PC-9 (cell line): ENCODE measurements around the gene KIF6. TPM values are rescaled to one million over a fixed set of nuclear protein-coding genes. Genes with fewer than 3 reads are reported as not detected.

Experiments used
- BruUV-seq: library from RNA; stranded (reverse); fragments of 400-500 nt; replicated peaks from 2 replicates; lab custom pipeline; 2021; lab: Mats Ljungman, UMichigan
- CTCF ChIA-PET: fragments of 300-600 bp; sonication (Branson Sonifier 250); formaldehyde crosslinking; loops from one replicate; lab custom pipeline; 2022; ENCODE audit warnings: antibody characterized with exemption; lab: Charles Lee
- POLR2A ChIA-PET: fragments of 300-600 bp; sonication (Branson Sonifier 250); formaldehyde crosslinking; loops from one replicate; lab custom pipeline; 2022; ENCODE audit warnings: antibody characterized with exemption; ENCODE audit not compliant: unreplicated experiment; lab: Charles Lee
- DNase-seq, 2 experiments: peaks; one replicate each; pipeline versions ENCODE4 v3.0.0 to v3.0.0-alpha.2; 2015 to 2022; ENCODE audit warnings: mixed read lengths in 1 of 2
- H2AFZ ChIP-seq: fragments of 200-600 bp; sonication (generic); 2 replicates; pipeline ENCODE4 v1.8.1; 2017; ENCODE audit warnings: antibody characterized with exemption
- H3F3A ChIP-seq: fragments of 200-600 bp; sonication (generic); 2 replicates; pipeline ENCODE4 v1.8.1; 2017; ENCODE audit warnings: antibody characterized with exemption, mild to moderate bottlenecking, low read depth; ENCODE audit not compliant: insufficient read depth
- H3K27ac ChIP-seq: fragments of 200-600 bp; sonication (generic); 2 replicates; pipeline ENCODE4 v1.6.1; 2016; ENCODE audit warnings: mixed run types
- H3K27me3 ChIP-seq: fragments of 200-600 bp; sonication (generic); 2 replicates; pipeline ENCODE4 v1.6.1; 2016; ENCODE audit warnings: low read depth, mixed run types; ENCODE audit not compliant: insufficient read depth
- H3K36me3 ChIP-seq: fragments of 200-600 bp; sonication (generic); 2 replicates; pipeline ENCODE4 v1.6.1; 2016; ENCODE audit warnings: low read depth, mixed run types
- H3K4me1 ChIP-seq: fragments of 200-600 bp; sonication (generic); replicated peaks from 2 replicates; pipeline ENCODE4 v1.6.1; 2016; ENCODE audit warnings: mixed run types; ENCODE audit not compliant: insufficient read depth
- H3K4me2 ChIP-seq: fragments of 200-600 bp; sonication (generic); 2 replicates; pipeline ENCODE4 v1.6.1; 2017; ENCODE audit warnings: mixed run types
- H3K4me3 ChIP-seq: fragments of 200-600 bp; sonication (generic); 2 replicates; pipeline ENCODE4 v1.6.1; 2016; ENCODE audit warnings: mixed run types
- H3K79me2 ChIP-seq: fragments of 200-600 bp; sonication (generic); 2 replicates; pipeline ENCODE4 v1.6.1; 2017; ENCODE audit warnings: low read depth, mixed run types
- H3K9me2 ChIP-seq: fragments of 200-600 bp; sonication (generic); 2 replicates; pipeline ENCODE4 v1.8.1; 2017; ENCODE audit warnings: mild to moderate bottlenecking; ENCODE audit not compliant: insufficient read depth
- H3K9me3 ChIP-seq: fragments of 200-600 bp; sonication (generic); 2 replicates; pipeline ENCODE4 v1.8.1; 2016; ENCODE audit warnings: low read depth; ENCODE audit not compliant: insufficient read depth
- H4K20me1 ChIP-seq: fragments of 200-600 bp; sonication (generic); 2 replicates; pipeline ENCODE4 v1.8.1; 2017; ENCODE audit not compliant: insufficient read depth
- EZH2 ChIP-seq: fragments of 200-600 bp; sonication (generic); IDR thresholded peaks from 2 replicates; pipeline ENCODE4 v1.8.0; 2017; ENCODE audit warnings: antibody characterized with exemption, low read depth
- intact Hi-C: fragments of 100-400 bp; cut with micrococcal nuclease; formaldehyde crosslinking; loops from one replicate; pipeline ENCODE4 v1.10.0; 2022; ENCODE audit not compliant: unreplicated experiment
- total RNA-seq: library from RNA; stranded (reverse); gene quantifications from 2 replicates; pipeline ENCODE4 v1.2.3, GENCODE V29; 2021
- TF ChIP-seq, protein P1 (sequence below): fragments of 200-600 bp; sonication (generic); conservative IDR thresholded peaks from 2 replicates; pipeline ENCODE4 v1.6.1; 2017; ENCODE audit warnings: mixed run types, antibody characterized with exemption, mild to moderate bottlenecking, moderate library complexity

Gene KIF6
- total RNA-seq, 1 experiment from 2014 or later: not detected

DNA sequence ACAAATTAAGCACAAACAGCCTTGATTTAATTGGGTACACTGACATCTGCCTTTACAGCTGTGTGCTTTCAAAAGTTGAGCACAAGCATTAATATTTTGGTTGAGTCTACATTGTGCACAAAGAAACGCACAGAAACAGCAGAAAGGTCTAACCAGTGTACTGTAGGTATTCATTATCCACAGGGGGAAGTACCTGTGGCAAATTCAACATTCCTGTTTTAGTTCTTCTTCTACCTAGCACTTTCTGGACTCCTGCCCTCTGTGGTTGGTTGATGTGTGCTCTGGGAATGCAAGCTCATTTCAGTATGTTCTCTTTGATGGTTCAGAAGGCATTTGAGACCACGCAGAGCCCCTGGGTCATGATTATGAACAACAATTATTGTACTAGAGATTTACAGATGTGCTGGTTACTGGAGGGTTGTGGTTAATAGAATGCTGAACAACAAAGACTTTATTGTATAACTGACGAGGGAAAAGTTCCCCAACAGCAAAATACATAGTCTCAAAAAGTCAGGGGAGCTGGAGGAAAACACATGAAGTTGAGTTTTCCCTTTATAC is 40.4 kb upstream of the KIF6 start:
- TF ChIP-seq, protein P1, sequence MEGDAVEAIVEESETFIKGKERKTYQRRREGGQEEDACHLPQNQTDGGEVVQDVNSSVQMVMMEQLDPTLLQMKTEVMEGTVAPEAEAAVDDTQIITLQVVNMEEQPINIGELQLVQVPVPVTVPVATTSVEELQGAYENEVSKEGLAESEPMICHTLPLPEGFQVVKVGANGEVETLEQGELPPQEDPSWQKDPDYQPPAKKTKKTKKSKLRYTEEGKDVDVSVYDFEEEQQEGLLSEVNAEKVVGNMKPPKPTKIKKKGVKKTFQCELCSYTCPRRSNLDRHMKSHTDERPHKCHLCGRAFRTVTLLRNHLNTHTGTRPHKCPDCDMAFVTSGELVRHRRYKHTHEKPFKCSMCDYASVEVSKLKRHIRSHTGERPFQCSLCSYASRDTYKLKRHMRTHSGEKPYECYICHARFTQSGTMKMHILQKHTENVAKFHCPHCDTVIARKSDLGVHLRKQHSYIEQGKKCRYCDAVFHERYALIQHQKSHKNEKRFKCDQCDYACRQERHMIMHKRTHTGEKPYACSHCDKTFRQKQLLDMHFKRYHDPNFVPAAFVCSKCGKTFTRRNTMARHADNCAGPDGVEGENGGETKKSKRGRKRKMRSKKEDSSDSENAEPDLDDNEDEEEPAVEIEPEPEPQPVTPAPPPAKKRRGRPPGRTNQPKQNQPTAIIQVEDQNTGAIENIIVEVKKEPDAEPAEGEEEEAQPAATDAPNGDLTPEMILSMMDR: no peak
- TF ChIP-seq EZH2: no peak
- no peak overlapping the region for H3K4me3 ChIP-seq
- H3K27me3 ChIP-seq: 0 out of 2 replicates have a peak, but pooled peaks cover 4% of the 10 kb centered on the region
- H3K9me2 ChIP-seq: no peaks in the 10 kb centered on the region
- H2AFZ ChIP-seq: no peak overlapping the region
- H3K4me1 ChIP-seq: no peaks in the 10 kb centered on the region
- H4K20me1 ChIP-seq: no peaks in the 10 kb centered on the region
- H3K27ac ChIP-seq: no peak overlapping the region
- CTCF ChIA-PET: no interaction called here
- no TSS peak for BruUV-seq
- no peak for DNase-seq
- H3K4me2 ChIP-seq: no peak overlapping the region
- H3K79me2 ChIP-seq: no peaks in the 10 kb centered on the region
- intact Hi-C loops: no loop called here
- H3K9me3 ChIP-seq: no peaks in the 10 kb centered on the region
- POLR2A ChIA-PET: no interaction called here
- no peaks in the 10 kb centered on the region for H3K36me3 ChIP-seq
- no peaks in the 10 kb centered on the region for H3F3A ChIP-seq

DNA sequence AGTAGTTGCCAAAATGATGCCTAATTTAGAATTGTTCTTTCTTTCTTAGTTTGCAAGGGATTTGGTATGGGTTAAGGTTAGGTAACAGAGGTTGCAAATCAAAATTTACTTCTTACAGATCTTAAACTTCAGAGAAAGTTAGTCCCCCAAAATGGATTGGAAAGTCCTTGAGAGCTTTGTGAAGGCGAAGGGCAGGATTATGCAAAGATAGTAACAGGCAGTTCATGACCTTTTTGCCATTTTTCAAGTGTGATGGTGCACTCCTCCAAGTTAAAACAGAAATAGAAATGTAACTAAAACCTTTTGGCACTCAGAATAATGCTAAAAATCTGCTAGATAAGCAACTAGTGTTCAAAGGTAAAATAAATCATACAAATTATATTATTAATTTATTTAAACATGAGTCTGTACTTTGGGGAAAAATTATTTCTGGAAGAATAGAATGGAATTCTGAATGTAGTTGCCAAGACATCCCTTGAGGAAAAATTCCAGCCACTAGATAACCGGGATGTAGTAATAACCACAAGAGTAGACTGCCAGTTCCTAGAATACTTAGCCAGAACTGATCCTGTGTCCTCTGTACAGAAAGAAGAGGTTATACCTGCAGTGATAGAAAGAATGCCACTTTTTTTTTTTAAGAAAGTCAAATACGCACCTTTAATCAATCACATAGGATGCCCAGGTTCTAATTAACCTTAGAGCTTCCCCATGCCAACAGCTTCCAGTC is 35.2 kb upstream of the KIF6 start:
- Histone ChIP-seq H3K4me3 (no peak overlapping the region), H3K36me3 (no peaks in the 10 kb centered on the region), H3K4me2 (no peak overlapping the region), H3F3A (no peaks in the 10 kb centered on the region), H3K27me3 (peaks cover 5% of the 10 kb centered on the region; the same call in 1 of the 2 replicates), H3K79me2 (no peaks in the 10 kb centered on the region), H3K27ac (no peak overlapping the region), H4K20me1 (no peaks in the 10 kb centered on the region), H3K9me3 (no peaks in the 10 kb centered on the region), H3K9me2 (no peaks in the 10 kb centered on the region), H3K4me1 (no peaks in the 10 kb centered on the region), H2AFZ (no peak overlapping the region)
- intact Hi-C loops: no loop called here
- POLR2A ChIA-PET: no interaction called here
- TF ChIP-seq EZH2: no peak
- TF ChIP-seq, protein P1: no peak
- no peak for DNase-seq
- CTCF ChIA-PET: no interaction called here
- no TSS peak for BruUV-seq

DNA sequence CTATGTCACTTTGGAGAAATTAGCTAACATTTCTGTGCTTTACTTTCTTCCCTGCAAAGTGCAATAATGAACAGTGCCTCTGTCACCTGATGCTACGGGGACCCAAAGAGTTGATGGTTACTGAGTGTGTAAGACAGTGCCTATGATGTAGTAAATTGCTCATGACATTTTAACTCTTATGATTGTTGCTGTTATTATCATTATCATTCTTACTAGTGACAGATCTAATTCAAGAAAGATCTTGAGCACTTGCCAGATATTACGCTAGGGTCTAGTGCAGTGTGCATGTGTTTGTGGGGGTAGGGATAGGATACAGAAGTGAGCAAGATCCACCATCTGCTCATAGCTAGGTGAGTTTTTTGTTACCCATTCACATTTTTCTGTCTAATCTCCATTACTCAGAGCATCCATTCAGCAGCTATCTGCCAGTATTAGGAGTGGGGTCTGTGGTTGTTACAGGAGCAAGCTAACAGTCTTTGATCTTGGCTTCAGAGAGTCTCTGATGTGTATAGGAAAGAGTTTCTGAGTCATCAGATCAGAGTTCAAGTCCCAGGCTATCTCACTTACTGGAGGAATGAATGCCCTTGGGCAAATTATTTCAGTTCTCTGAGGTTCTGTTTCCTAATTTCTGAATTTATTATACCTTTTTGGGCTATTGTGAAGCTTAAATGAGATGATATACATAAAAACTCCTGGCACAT is 33.8 kb upstream of the KIF6 start:
- Histone ChIP-seq H3K9me2 (no peaks in the 10 kb centered on the region), H3K27me3 (peaks cover 13% of the 10 kb centered on the region), H3K27ac (no peak overlapping the region), H3K9me3 (no peaks in the 10 kb centered on the region), H3K4me3 (no peak overlapping the region), H3K36me3 (no peaks in the 10 kb centered on the region), H3K79me2 (no peaks in the 10 kb centered on the region), H3F3A (no peaks in the 10 kb centered on the region), H3K4me1 (no peaks in the 10 kb centered on the region), H4K20me1 (no peaks in the 10 kb centered on the region), H3K4me2 (no peak overlapping the region), H2AFZ (no peak overlapping the region)
- BruUV-seq: no TSS peak
- POLR2A ChIA-PET: no interaction called here
- intact Hi-C loops: no loop called here
- no peak for DNase-seq
- CTCF ChIA-PET: no interaction called here
- no peak for TF ChIP-seq EZH2
- TF ChIP-seq, protein P1: no peak
